GM21619 (cell line): ENCODE data around the gene TMTC1.

Experiments
- ATAC-seq: cut with Tn5 transposase; IDR thresholded peaks from one replicate; pipeline ENCODE4 v1.9.1; 2021; ENCODE audit not compliant: unreplicated experiment

Gene TMTC1

DNA sequence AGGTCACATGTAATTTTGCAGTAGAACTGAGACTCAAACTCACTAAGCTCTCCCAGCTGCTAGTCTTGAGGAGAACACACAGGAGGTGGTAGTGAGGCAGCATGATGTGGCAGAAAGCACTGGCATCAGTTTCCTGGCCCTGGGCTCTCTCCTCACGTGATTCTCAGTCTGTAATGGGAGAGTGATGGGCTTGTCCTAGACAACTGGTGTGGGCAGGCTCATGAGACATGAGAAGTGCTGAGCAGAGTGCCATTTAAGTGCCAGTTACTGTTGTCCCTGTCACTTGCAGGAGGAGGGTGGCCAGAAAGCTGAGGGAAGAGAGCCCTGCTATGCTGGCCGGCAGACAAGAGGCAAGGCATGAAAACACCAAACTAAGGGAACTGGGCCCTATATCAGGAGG lies 237.7 kb downstream of the TMTC1 start:
- no peak for ATAC-seq

DNA sequence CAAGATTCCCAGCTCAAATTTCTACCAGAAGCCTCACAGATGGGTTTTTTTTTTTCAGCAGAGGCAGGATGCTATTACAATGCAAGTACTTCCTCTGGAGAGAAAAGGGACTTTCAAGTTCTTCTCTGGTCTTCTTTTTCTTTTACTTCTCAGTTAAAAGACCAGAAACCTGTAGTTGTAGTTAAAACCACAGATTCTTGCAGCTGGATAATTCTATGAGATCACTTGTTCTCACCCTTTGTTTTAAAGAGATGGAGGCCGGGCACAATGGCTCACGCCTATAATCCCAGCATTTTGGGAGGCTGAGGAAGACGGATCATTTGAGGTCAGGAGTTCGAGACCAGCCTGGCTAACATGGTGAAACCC lies 238.7 kb downstream of the TMTC1 start:
- ATAC-seq, result peak; percentile 90

DNA sequence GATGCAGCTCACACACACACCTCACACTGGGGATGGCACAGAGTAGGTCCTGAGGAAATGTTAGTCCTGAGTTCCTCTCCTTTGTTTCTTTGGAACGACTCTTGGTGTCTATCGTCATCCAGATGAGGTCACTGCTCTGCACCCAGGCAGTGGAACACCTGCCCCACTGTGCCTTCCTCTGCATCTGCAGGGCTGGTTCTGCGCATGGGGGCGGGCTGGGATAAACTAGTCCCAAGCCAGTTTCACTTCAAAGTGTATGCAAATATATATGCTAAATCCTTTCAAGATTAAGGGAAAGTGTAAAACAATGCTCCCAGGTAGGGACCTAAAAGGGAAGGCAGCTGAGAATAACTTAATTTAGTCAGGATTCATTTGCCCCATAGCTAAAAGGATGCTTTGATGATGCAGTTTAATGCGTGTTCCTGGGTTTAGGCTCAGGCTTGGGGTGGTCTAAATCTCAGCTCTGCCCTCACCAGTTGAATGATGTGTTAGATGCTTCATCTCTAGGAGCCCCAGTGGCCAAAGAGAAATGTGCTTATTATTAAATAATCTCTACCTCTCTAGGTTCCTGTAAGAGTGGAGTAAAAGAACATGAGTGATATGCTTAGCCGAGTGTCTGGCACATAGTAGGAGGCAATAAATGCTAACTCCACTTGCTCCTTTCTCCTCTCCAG lies 239.2 kb downstream of the TMTC1 start:
- ATAC-seq, result peak; percentile 41

DNA sequence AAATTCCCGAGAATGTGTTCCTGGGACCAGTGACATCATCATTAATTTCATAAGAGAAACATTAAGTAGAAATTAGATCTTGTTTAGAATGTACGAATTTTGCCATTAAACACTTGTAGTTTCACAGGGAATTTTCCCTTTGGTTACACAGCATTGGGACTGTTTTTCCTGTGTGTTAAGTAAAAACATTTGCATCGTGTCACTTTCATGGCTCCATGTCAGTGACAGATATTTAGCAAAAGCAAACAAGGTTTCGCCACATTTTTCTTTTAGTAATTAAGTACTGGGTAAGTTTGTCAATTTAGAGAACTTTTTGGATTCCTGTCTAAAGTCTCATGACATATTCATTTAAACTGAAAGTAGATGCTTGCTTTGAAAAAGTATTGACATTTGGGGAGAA lies 240.7 kb downstream of the TMTC1 start:
- no peak for ATAC-seq

DNA sequence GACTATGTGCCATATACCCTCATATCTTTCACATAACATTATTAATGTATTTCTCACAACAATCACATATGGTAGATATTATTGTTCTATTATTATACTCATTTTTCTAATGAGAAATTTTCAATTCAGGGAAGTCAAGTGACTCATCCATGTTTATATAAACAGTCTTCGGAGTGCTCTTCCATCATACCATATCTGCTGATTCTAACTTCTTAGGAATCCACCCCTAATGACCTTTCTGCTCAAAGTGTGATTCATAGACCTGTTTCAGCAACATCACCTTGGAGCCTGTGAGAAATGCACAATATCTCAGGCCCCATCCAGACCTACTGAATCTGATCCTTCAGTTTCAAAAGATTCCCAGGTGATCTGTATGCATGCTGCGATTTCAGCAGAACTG lies 246.4 kb downstream of the TMTC1 start:
- ATAC-seq, result no peak

DNA sequence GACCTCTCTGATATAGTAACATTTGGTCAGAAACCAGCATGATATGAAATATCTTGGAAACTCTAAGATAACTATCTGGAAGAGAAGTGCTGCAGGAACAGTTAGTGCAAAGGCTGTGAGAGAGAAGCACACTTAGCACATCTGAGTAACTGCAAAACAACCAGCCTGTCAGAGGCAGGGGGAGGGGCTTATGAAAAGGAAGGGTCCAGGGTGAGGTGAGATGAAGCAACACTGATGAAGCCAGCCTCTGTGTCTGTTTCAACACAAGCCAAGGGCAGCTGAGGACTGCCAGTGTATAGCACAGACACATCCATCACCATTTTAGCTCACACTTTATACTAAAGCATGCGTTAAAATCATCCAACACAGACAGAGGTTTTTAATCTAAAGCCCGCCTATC lies 248.8 kb downstream of the TMTC1 start:
- no peak for ATAC-seq

DNA sequence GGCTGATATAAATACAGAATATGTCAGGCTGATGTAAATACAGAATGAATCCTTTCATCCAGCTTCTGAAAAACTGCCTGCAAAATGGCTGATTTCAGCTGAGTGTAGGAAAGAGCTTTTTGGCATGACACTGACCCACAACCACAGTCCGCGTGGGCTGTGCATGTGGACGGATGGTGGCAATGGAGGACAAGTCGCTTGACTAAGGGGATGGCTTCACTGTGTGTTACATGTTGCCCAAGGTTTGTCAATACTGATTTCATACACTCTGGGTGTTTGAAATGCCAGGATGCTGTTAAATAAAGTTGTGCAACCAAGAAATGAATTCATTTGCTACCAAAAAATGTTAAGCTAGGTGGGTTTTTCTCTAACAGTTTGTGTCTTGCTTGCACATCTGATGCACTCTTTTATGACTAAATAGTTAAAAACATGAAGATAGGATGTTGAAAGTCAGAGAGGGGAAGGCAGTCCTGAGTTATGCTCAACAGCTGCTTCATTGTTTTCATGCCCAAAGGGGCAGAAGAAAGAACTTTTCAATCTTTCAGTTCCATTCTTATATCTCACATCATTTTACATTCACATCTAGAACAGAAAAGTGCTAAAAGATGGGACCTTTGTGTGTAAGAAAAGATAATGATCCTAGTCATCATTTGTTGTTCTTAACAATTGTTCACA lies 249.8 kb downstream of the TMTC1 start:
- ATAC-seq, result no peak

DNA sequence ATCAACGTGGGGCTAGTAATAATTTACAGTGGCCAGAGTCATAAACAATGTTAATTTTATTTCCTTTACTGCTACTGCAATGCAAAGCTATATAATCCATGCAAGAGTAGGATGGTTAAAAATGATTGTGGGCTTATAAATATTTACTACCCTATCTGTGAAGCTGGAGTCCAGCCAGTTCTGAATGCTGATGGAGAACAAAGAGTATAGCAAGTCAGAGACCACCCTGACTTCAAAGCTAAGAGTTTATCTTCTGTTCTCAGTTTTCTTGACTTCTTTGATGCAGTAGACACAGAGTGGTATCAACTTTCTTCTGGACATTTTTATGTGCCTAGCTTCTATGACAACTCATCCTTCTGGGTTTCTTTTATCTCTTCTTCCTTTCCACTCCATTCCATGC lies 252.3 kb downstream of the TMTC1 start:
- ATAC-seq, result no peak

DNA sequence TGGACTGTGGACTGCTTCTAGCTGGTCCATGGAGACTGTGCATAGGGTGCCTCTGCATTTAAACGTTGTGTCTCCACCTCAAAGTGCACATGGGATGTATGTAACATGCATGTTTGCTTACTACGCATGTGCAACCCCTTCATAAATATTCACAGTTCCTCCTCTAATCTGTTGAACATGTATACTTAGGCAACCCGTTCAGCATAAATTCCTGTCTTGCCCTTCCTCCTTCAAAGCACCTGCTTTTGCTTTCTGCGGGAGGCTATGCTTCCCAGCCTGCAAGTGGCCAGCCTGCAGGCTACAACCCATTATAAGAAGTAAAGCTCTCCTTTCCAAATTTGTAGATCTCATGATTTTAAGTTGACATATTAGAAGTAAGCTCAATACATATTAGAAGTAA lies 253.3 kb downstream of the TMTC1 start:
- no peak for ATAC-seq

DNA sequence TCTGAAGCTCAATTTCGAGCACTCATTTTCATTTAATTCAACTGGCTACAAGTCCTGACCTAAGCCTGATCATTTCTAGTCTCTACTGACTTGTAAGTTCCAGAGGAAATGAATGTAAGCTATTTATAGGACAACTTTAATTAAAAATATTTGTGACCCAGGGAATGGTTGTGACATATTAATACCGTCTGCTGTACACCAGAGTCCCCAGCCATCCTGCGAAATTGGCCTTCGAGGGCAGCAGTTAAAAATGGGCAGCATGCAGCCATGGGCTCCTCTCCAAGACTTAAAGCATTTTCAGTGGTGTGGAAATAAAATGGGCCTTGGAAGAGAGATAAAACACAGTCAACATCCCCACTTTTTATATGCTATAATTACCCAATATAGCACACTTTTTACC lies 255.6 kb downstream of the TMTC1 start:
- no peak for ATAC-seq

DNA sequence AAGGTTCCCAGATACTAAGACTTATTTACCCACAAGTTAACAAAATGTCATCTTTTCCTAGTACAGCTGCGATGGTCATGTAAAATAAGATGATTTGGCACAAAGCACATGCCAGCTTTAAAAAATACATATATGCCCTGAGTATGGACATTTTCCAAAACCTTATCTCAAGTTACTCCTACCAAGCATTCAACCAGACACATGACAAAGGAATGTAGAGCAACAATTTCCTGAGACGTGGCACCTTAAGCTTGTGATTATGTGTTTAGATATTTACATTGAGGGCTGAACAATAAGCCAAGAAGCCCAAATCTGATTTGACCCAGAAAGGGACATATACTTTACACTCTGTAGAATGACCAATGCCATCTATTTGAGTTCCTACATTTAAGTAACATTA lies 261.8 kb downstream of the TMTC1 start:
- no peak for ATAC-seq

DNA sequence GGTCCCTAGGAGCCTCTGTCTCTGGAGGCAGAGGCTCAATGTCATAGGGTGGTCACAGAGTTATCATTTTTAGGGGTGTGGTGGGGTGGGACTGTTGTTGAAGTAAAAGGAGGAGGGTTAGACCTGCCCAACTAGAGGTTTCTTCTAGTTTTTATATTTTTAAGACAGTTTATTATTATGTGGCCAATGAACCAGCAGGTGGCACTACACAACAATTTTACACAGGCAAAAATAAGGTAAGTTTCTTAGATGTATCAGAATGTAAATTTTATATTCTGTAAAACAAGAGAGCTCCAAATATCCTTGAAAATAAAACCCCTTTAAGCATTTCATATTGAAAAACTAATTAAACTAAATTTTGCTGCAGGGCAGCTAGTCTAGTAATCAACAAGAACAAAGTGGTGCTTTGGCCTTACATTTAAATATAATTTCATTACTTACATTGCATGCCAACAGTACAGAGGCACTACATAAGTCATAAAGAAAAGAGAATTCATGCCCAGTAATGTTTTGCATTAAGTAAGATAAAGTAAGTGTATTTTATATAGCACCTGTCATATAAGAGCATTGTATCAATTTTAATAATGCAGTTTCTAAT lies 264.1 kb downstream of the TMTC1 start:
- ATAC-seq, result no peak

DNA sequence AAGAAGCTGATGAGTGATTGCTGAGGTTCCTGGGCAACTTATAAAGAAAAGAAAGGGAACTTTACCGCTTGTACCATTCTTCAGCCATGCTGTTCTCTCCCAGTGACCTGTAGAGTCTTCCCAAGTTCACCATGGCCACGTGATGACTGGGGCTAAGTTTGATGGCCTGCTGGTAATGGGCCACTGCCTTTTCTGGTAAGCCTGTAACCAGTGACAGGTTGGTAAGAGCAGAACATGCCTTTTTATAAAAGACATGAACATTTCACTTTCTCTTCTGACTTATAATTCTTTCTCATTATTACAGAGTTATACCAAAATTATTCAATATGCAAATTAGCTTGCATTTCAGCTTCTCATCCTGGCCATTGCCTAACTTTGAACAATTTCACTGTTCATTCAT lies 265.3 kb downstream of the TMTC1 start:
- no peak for ATAC-seq

DNA sequence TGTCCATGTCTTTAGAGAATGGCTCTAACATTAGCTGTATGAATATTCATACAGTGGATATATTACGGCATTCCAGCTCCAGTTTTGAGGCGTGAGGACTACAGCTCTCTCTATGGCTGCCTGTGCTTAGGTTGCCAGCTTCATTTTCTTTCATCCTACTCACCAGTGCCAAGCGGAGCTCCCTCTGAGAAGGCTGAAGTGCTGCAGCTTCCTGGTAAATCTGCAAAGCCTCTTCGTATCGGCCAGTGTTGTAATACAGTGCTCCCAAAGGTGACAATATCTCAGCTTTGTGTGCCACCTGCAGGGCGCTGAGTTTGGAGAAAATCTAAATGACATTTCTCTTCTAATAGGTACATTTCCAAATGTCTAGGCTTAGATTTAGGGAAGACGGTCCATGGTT lies 266.5 kb downstream of the TMTC1 start:
- no peak for ATAC-seq

DNA sequence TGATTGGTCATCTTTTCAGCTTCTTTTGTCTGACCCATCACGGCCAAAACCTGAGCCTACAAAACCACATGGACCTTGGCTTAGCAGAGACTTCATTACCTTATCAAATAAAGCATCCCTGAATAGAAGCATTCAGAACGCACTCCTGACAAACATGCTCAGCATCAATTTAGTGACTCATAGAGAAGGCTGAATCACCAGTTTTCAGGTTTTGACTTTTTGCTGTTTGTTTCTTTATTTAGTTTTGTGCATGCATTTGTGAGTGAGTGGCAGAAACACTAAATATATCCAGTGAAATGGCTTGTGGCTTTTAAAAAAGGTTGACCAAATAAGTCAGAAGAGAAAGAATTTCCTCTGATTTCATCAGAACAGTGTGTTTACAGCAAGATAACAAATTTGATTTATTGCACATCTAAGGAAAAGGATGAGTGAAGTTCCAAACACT lies 267.3 kb downstream of the TMTC1 start:
- no peak for ATAC-seq

DNA sequence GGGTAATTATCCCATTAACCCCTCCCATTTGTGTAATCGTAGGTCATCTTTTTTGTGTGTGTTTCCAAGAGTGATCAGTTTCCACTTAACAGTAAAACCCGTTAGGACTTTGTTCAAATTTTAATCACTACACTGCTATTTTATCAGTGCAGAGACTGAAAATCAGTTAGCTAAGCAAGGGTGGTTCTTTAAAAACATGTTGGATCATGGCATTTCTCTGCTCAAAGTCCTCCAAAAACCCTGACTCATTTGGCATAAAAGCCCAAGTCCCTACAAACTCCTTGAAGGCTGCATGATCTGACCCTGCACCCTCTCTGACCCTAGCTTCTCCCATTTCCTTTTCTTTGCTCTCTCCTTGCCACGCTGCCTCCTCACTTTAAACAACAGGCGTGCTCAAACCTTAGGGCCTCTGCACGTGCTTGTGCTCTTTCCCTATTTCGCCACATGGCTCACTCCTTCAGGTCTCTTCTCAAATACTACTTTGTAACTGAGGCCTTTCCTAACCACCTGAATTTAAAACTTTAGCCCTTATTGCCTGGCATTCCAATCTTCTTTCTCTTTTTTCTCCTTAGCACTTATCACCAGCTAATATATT lies 273.1 kb downstream of the TMTC1 start:
- ATAC-seq, result no peak

DNA sequence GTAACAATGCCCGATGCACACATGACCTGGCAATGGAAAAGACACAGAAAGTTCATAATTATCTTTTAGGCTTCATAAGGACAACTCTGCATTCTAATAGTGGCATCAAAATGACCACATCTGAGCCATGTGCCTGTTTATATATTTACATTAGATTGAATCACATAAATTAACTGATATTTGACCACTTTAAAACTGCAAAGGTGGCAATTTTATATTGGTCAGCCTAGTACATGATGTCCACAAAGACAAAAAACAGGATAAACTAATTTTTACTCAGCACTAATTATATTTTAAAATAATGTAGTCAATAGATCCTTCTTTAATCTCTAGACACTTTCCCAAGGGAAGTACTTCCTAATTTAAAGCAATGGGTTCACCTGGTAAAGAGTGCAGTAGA lies 274.2 kb downstream of the TMTC1 start:
- no peak for ATAC-seq

DNA sequence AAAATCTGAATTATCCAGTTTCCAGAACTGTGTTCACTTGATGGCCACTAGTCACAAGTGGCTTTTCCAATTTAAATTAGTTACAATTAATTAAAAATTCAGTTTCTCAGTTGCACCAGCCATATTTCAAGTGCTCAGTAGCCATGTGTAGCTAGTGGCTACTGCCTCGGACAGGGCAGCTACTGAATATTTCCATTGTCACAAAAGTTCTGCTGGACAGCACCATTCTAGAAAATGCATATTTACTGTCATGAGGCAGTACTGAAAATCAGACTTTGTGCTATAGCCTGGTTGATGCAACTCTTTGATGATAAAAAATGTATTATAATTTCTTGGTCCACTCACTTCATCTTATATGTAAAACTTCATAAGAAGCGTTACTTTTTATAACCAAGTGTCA lies 274.8 kb downstream of the TMTC1 start:
- no peak for ATAC-seq

DNA sequence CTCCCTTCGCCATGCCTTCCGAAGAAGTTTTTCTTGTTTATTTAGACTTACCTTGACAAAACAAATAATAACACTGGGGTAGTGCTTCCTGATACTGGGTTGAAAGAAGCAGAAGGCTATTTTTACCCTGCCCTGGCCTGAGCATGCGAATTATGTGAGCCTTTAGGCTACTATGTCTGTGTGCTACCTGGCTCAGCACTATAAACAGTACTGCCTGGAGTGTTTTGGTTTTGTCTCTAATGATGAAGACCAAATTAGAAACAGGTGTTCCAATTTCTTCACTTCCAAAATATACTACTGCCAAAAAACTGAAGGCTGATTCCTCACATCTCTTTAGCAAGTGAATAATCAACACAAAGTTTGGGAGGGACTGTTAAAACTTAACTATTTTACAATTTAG lies 278.6 kb downstream of the TMTC1 start:
- ATAC-seq, result no peak

DNA sequence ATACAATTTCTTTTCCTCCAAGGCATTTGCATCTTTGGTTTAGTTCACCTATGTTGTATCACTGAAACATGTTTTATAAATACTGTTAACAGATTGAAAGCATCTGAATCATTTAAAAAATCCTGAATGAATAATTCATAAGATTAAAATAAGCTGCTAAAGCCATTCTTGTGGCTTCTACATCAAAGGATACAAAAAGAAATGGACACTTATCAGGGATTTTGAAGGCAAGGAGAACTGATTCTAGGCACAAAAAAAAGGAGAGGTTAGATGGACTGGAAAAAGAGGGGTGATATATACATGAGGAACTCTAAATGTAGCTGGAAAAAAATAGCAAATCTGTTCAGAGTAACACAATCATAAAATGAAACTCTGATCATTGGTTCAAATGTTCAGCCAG lies 280.5 kb downstream of the TMTC1 start:
- no peak for ATAC-seq

DNA sequence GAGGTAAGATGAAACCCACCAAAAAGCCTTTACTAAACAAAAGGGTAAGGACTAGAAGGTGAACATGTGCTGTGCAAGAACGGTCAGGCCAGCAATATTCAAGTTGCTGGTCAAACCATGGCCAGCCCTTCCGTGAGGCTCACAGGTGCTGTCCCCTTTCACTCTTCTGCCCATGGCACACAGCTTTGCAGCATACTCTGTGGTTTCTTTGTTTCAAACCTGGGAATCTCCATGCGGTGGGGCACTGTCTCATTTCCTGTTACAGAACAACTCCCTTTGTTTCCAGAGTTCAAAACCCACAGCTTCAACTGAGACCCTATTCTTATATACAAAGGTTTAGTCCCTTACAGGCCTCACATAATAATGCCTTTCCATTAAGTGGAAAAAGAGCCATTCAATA lies 284.5 kb downstream of the TMTC1 start:
- no peak for ATAC-seq

DNA sequence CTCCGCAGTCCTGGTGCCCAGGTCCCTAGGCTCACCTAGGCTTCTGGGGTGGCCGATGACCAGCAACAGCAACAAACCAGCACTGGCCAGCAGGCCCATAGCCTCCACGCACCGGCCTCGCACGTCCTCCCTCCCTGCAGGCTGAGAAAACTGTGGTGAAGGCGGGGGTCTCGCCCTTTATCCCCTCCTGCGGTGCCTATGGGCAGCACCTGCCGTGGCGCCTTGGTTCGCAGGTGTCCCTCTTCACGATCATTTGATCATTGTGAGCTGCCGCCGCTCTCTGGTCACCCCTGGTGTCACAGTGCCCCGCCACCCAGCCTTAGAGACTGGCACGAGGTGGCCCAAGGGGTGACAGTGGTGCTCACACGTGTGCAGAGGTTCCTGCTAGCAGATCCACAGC lies 286.2 kb downstream of the TMTC1 start, which contains the start of gene OVCH1:
Gene OVCH1 (minus strand): TSS at position 99 of the 400 bp plus-strand sequence. CDS start 0 bp downstream, at position 99.
- ATAC-seq, result no peak
